Activated gamma-delta T cell (primary cell): ENCODE measurements around the gene GRAMD1C.

Experiments
- DNase-seq: peaks from one replicate; lab custom pipeline; 2025; lab: John Stamatoyannopoulos, UW

GRAMD1C gene

GRCh38 chr3:113952921-113953320 is 114.3 kb downstream of the GRAMD1C start:
- DNase-seq = no peak

- DNase-seq = no peak
Measured at GRCh38 chr3:113953677-113954076, 115.1 kb downstream of the GRAMD1C start.

- DNase-seq = no peak
Measured at GRCh38 chr3:113954091-113954685, 115.6 kb downstream of the GRAMD1C start.

GRCh38 chr3:113963879-113964278 is 125.3 kb downstream of the GRAMD1C start:
- DNase-seq = no peak

GRCh38 chr3:113966172-113966571 is 127.6 kb downstream of the GRAMD1C start:
- no peak for DNase-seq

GRCh38 chr3:113968986-113969385 is 130.4 kb downstream of the GRAMD1C start:
- DNase-seq = no peak

GRCh38 chr3:113977822-113978221 is 139.2 kb downstream of the GRAMD1C start:
- no peak for DNase-seq

GRCh38 chr3:113979916-113980315 is 141.3 kb downstream of the GRAMD1C start:
- DNase-seq = no peak

GRCh38 chr3:113981803-113982202 is 143.2 kb downstream of the GRAMD1C start:
- DNase-seq = no peak

- no peak for DNase-seq
Measured at GRCh38 chr3:113983544-113983943, 145.0 kb downstream of the GRAMD1C start.

- no peak for DNase-seq
Measured at GRCh38 chr3:113985541-113985940, 147.0 kb downstream of the GRAMD1C start.
